HG03045 (cell line): Measurements from ENCODE around the gene C5.
A peak's percentile ranks its signal among the peaks of the same experiment; 100 is the strongest.

Experiments
- ATAC-seq: cut with Tn5 transposase; IDR thresholded peaks from one replicate; pipeline ENCODE4 v1.9.1; 2021; ENCODE audit warnings: mild to moderate bottlenecking, moderate library complexity; ENCODE audit not compliant: unreplicated experiment

C5 gene

DNA sequence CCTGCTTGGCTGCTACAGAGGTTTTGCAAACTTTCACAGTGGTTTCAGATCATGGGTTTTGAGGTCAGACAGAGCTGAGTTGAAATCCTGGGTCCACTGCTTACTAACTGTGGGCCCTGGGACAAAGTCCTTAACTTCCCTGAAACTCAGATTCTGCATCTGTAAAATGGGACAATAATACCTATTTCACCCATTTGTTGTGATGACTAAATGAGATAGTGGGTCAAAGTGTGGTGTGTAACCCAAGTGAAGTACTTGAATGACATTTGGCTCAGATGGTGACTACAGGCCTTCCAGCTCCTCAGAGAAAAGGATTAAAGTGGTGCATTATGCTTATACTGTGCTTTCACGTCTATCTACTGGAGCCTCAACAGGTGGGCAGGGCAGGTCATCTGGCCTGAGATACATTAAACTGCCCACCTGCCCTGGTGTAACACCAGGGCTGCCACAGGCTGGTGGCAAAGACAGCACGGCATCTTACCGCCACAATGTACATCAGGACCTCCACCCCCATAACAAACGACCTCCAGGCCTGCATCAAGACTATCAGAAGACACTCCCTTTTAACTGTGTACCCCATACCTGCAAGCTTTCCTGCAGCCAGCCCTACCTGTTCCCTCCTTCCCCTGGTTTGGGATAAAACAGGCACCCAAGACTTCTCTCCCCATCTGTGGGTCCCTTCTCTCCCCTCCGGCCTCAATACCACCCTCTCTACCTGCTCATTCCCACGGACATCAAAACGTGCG is 122.6 kb downstream of the C5 start:
- ATAC-seq, result no peak

DNA sequence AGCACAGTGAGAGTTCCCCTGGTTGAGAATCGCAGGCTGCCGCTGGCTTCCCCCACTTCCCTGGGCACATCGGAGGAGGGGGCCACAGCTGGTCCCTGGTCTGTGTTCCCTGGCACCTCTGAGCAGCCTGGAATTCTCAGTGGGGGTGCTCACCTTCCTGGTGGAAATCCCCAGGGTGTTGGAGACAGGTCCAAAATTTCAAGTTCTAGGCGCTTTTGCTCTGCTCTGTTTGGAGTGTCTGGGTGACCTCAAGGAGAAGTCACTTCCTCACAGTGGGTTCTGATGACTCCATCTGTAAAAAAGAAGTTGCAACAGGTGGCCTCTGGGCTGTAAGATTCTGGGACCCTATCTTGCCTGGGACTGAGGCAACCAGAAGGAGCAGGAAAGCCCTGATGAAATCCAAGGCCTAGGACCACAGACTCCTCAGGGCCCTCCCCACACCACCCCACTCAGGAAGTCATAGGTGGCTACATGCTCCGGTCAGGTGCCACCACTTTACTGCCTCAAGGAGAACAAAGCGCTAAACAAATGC is 123.6 kb downstream of the C5 start, which contains the start of gene TRAF1:
TRAF1 (minus strand) TSS at position 400 of the 532 bp plus-strand sequence. CDS start 721 bp downstream, outside the sequence.
- peak; percentile 19 for ATAC-seq

DNA sequence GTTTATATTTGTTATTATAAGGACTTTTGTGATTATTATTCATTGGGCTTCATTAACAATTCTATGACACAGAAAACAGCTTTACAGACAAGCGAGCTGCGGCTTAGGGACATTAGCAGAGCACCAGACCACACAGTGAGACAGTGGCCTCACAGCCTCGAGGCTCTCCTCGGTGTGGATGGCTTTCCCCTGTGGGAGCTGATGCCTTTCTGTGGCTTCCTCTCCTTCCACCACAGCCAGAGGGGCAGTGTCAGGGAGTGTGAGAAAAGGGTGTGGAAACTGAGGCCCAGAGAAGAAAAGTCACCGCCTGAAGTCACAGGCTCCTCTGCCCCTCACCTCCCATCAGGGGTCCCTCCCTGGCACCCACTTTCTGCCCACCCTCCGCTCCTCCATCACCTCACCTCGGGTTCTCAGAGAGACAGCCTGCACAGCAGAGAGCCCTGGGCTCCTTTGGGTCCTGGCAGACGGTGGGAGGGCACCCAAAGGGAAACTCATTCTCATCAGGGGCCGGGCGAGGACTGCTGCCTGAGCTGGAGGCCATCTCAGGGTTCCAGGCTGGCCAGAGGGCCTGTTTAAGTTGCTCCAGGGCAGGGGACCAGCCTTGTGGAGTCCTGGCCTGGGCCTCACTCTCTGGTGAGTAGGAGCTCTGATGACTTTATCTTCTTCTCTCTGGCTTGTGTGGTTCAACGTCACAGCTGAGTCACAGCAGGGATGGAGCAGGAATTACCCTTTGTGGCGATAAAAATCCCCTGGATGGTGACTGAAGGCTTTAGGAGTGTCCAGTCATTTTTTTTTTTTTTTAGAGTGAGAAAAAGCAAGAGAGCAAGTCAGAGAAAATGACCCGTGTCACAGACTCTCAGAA is 124.3 kb downstream of the C5 start:
- peak; percentile 44 for ATAC-seq

DNA sequence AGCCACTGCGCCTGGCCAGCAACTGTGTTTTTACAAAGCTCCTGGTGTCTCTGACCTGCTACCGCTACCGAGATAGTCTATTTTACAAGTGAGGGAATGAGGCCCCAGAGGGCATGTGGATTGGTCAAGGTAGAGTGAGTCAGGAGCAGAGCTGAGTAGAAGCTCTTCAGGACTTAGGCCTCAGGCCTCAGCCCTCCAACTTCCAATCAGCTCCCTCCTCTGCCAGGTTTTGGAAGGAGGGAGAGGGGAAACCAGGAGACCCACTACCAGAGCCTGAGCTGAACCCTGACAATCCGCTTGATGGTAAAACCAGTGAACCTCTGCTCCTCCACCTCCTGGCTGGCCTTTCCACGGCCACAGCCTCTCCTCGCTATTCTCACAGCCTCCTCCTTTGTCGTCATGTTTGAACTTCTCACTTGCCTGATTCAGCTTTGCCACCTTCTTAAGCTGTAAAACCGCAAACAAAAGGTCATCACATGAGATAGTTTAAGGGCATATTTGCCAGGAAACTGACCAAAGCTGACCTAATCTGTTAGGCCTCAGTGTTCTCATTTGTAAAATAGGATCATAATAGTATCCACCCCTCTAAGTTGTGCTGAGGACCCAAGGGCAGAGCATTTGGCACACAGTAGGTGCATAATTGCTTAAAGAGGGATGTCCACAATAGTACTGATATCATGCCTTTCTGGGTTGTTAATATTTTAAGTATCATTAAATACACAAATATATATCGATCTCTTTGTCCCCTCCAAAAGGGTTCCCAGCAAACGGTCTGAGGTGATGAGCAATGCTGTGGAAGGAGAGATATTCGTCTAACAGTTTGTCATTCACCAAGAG is 125.2 kb downstream of the C5 start:
- ATAC-seq, result no peak

DNA sequence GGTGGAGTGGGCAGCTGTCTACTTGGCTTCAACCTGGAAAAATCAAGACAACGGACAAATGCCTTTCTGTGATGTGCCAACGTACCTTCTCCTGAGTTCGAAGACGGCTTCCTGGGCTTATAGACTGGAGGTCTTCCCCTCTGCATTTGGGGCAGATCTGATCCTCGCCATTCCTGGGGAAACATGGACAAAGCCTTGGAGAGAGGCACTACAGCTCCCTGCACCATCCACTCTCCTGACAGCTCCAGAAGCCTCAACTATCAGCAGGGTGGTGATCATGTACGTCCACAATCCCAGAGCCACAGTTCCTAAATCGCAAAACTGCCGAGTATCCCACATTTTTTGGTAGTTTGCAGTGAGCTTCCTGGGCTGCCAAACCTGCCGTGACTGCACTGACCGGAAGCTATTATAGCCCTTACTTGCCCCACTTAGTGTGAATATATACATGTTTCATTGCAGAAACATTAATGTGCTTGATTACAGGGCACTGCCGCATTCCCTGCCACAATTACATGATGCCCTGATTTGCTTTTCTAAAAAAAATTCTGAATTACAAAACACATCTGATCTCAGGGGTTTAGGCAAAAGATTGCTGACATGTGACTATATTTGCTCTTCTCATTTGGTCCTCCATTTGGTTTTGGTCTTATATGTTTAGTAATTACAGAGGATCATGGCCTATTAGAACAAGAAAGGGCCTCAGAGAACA is 126.3 kb downstream of the C5 start:
- no peak for ATAC-seq

DNA sequence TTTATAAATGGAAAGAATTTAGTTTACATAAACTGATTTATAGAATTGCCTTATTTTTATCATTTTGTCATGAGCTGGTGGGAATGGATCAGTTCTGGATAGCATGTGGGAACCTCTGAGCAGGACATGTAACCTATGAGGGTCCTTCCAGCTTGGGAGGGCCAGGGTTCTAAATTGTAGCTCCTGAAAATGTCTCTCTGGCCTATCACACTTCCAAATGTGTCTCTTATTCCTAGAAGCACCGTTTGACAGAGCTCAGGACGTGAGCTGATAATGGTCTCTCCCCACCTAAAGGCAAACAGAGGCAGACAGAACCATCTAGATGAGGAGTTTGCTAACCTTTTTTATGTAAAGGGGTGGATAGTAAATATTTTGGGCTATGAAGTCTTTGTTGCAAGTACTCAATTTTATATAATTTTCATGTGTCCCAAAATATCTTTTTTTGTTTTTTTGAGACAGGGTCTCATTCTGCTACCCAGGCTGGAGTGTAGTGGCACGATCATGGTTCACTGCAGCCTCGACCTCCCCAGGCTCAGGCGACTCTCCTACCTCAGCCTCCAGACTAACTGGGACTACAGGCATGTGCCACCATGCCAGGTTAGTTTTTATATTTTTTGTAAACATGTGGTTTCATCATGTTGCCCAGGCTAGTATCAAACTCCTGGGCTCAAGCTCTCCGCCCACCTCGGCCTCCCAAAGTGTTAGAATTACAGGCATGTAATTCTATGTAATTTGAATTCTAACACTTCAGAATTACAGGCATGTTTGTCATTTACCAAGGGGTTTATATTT is 127.5 kb downstream of the C5 start:
- ATAC-seq, result no peak

DNA sequence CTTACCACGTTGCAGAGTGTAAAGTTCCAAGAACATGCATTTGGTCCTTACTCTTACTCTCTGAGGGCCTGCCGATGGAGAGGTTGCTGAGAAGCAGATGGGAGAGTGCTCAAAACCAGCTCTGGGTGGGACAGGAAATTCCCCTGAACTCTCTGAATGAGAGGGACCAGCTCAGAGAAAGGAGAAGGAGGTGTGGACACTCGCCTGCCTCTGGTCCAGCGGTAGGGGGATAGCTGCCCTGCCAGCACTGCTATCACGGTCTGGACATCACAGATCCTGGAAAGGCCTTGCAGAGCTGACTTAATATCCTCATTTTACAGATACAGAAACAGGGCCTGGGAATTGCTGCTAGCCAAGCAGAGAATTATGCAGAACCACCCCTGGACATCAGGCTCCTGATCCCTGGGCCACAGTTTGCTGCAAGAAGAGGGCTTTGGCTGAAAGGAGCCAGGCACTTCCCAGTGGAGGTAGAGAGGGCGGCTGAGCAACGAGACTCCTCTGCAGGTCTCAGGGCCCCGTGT is 128.4 kb downstream of the C5 start:
- peak; percentile 22 for ATAC-seq

DNA sequence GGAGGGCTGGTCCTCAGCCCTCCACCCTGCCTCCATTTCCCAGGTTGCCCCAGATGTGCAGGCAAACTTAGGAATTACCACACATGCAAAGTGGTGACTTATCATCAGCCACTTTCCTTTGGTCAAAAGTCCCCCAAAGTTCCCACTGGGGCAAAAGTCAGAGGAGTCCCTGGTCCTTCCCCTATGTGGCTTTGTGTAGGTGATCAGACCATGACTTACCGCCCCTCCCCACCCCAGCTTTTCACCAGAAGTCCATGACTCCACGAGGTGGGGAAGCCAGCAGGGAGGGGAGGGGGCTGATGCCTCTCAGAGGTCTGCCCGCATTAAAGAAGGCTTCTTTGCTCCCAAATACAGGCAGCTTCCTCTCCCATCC is 129.3 kb downstream of the C5 start:
- ATAC-seq, result no peak

DNA sequence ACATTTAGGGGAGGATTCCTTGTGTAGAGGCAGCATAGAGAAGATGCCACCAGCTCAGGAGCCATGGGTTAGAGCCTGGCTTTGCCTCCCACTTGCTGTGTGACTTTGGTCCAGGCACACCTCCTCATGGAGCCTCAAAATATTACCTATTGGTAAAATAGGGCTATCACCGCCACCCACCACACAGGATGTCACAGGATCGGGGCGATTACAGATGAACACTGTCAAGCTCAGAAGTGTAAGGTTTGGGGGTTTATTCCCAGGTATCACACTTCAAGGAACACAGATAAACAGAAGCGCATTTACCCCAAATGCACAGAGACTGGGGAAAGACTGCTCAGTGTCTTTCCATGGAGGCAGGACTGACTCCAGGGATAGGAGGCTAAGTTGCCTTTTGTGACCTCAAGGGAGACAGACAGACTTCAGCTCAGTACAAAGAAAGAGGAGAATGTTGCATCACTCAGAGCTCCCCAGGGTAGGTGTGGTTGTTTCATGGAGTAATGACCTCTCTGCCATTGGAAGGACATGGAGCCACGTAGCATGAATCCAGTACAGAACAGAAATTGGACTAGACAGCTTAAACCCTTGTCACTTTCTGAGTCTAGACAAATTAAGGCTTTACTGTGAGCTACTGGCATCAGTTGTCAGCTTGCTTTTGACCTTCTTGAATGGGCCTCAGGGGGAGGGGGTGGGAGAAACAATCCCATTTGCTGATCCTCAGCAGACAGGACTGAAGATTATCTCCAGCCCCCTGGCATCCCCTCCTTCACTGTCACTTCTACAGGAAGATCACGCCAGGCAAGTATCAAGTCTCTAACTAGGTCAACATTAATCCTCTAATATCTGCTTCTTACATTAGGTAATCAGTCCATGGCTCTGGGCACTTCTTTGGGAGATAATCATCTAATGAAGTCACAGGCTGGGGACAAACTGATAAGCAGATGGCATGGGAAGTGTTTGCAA is 130.0 kb downstream of the C5 start:
- no peak for ATAC-seq

DNA sequence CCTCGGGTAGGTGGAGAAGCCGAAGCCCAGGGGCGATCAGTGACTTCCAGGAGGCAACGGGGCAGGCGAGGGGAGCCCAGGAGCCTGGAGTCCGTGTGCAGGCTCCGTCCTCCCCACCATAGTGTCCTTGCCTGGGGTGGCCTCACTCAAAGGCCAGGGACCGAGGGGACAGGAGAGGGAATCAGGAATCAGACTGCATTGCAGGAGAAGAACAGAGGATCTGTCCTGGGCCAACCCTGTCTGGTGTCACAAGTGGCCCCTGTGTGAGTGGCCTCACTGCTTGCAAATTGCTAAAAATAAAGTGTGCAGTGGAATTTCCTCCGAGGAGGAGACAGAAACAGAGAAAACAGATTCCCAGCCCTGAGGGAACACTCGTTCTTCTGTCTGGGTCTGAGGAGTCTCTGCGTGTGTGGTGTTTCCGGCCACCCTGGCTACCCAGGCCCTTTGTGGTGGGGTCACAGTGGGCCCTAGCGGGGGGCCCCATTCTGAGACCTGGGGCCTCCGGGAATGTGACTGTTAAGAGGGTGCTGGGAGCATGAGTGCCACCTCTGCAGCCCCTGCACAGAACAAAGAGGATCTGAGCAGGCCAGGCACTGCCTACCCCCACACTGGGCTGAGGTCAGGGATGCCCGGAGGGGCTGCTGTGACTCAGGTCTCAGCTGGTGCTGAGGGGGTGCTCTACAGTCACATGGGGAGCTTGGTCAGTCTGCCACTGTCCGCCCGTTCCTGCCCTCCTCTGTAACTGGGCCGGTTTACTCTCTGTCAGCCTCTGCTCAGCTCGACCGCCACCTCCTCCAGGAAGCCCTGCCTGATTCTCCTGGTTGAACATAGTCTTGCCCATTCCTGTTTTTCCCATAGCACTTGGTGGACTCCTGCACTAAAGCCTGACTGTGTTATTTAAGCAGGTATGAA is 130.9 kb downstream of the C5 start:
- ATAC-seq, result no peak

DNA sequence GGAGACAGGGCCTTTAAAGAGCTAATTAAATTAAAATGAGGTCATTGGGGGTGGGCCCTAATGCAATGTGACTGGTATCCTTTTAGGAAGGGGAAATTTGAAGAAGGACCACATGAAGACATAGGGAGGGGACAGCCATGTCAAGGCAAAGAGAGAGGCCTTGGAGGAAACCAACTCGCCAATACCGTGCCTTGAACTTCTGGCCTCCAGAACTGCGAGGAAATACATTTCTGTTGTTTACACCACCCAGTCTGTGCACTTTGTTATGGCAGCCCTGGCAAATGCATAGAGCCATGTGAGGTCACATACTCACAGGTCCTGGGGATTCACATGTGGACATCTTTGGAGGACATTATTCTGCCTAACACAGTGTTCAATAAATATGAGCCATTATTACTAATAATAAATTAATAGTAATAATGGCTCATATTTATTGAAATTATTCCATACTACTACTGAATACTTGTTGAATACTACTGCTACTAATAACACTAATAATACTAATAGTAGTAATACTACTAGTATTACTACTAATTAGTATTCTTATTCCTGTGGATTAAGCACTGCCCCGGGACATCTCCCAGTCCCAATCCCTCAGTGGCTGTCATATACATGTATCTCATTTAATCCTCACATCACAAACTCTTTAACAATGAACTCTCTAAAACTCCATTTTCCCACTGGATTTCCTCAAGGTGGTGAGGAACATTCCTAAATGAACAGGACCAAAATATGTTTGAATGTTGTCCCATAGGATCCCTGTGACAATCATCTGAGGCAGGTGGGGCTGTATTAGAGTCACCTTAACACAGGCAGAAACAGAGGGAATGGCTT is 131.9 kb downstream of the C5 start:
- ATAC-seq, result no peak

DNA sequence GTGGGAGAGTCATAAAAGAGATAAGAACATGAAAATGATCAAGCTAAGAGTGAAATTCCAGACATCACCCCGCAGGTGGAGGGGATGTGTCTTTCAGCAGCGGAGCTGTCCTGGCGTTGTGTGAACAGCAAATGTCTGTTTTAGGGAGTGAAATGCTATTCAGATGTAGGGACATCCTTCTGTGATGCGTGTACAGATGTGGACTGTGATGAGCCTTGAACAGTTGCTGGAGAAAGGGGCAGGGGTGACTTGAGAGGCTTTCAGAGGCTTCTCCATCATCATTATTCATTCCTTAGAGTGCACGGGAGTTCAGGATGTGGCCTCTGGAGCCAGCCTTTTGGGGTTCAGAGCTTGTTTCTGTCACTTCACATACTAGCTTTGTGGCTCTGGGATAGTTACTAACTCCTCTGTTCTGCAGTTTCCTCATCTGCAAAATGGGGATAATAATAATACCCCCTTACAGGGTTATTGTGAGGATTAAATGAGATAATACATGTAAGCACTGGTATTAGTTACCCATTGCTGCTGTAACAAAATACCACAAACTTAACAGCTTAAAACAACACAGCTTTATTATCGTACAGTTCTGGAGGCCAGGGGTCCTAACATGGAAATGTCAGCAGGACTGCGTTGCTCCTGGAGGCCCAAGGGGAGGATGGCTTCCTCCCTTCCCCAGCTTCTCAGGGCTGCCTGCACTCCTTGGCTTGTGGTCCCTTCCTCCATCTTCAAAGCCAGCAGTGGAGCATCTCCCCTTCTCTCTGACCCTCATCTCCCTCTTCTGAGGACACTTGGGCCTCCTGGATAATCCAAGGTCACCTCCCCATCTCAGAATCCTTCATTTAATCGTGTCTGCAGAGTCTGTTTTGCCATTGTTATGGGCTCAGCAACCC is 132.8 kb downstream of the C5 start:
- ATAC-seq, result no peak

DNA sequence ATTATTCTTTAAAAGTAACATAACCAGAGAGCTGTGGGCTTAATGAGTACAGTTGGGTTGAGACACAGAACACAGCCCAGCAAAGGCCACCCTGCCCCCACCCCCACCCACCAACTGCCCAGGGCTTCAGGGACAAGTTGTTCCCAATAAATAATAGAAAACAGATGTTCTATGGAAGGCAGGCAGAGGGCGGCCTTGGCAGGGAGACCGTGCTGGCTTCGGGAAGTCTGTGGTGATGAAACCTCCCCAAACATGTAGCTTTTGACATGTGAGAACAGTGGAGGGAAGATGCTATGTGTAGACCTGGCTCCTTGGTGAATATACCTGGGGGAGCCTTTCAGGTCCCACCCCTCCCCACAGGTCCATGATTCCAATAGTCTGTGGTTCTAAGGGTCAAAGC is 133.5 kb downstream of the C5 start:
- no peak for ATAC-seq

DNA sequence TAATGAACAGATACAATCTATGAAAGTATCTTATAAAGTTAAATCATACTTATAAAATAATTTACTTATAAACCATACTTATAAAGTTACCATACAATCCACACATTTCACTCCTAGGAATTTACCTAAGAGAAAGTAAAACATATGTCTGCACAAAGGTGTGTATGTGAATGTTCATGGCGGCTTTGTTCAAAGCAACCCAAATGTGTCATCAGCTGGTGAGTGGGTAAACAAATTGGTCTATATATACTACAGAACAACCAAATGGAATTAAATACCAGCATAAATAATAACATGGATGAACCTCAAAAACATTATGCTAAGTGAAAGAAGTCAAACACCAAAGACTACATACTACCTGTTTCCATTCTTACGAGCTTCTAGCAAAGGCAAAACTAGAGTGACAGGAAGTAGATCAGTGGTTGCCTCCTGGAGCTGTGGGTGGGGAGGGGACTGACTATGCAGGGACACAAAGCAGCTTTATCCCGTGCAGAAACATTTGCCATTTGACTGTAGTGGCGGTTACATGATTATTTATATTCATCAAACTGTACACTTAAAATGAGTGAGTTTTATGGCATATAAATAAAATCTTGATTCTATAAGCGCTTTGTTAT is 134.1 kb downstream of the C5 start:
- no peak for ATAC-seq

DNA sequence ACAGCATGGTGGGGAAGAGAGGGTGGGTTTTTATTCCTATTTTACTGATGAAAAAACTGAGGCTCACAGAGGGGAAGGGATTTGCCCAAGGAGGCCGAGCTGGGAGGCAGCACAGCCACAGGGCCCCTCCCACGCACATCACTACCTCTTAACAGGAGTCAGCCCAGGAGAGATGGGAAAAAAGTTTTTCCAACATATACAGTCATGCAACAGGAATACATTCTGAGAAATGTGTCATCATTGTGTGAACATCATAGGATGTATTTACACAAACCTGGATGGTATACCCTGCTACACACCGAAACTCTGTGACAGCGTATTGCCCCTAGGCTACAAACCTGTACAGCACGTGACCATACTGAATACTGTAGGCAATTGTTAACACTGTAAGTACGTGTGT is 135.1 kb downstream of the C5 start:
- no peak for ATAC-seq
